HG03135 (cell line): ENCODE results near the gene WDR7.

Experiments
- ATAC-seq: cut with Tn5 transposase; IDR thresholded peaks from one replicate; pipeline ENCODE4 v1.9.1; 2021; ENCODE audit warnings: mild to moderate bottlenecking, moderate library complexity; ENCODE audit not compliant: unreplicated experiment

The WDR7 gene

DNA sequence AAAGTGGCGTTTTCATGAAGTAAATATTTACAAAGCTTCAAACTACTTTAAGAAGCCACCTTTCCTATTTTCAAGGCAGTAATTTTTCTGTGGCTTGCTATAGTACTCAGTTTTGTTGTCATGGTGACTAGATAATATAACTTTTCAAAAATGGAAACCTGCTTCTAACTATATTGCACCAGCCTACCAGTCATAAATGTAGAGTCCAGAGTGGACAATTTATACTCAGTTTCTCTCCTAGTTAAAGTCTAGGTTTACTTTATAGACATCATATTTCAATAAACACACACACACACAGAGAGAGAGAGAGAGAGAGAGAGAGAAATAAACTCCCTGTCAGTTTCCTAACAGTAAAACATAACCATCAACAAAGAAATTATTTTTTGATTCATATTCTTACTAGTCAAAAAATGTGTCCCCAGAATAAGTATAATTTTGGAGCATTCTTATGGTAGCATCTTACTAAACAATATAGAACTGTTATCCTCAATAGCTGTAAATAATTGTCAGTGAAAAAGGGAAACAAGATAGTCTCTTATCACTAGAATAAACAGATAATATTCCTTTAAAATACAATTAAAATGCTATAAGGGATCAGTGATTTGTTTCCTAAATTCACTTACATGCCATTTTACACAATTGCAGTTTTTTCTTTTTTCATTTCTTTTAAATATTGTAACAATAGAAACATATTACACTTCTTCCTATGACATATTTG lies 332.3 kb downstream of the WDR7 start:
- ATAC-seq: no peak

DNA sequence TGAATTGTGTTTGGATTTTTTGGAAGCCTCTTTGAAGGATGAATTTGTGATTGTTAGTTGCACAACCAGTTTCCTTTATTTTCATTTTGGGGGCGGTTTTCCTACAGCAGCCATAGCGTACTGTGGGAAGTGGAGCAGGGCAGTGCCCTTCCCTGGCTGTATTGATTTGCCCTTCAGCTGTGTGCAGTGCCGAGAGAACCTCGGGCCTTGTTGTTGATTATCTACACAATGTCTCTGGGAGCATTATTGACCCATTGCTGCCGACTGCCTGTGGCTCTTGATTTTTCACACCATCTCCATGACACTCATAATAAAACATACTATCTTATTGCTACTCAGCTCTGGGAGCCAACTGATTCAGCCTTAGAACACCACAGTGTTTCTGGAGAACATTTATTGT lies 333.6 kb downstream of the WDR7 start:
- ATAC-seq: no peak

DNA sequence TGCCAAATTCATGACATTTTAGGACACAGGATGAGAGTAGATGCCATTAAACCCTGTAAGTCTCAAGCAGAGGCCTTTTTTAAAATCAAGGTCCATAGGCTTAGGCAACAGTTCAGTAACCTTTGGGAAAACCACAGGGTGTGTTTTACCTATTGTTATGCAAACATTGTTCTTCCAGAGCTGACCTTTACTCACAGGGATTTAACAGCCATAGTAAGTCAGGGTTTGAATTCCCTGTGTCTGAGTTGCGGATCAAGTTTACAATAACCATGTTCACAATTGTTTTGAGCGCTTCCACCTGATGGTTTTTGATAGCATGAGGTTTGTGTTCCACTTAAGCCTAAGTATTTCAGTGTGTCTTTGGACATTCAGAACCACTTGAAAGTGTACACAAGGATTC lies 335.7 kb downstream of the WDR7 start:
- ATAC-seq: no peak

DNA sequence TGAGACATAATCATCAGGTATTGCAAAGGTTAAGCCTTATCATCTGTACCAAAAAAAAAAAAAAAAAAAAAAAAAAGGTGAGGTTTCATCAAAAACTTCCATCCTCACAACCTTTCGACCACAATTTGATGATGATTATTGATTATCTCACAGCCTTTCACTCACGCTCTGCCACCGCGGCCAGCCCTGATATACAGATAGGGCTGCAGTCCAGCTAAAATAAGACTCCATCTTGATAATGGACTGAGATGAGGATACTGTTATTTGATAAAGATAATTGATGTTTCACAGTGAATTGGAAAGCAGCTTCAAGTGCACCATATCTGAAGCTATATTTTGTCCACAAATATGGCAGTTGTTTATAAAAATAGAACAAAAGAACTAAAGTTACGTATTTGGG lies 336.1 kb downstream of the WDR7 start:
- ATAC-seq: no peak

DNA sequence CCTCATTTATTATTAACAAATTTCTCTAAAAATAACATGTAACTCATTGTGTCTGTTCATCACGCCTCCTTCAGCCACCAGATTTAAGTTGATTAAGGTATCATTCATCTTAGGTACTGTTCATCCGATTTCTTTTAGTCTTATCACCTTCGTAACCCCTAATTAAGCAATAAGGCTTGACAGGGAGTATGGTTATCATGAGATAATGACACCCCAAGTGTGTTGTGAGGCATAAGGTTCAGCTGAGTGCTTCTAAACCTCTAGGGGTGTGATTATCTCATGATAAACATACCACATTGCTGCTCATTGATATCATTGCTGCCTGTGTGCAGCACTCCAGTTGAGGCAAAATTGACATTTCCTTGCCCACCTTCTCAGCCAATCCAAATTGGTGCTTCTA lies 336.9 kb downstream of the WDR7 start:
- ATAC-seq: no peak

DNA sequence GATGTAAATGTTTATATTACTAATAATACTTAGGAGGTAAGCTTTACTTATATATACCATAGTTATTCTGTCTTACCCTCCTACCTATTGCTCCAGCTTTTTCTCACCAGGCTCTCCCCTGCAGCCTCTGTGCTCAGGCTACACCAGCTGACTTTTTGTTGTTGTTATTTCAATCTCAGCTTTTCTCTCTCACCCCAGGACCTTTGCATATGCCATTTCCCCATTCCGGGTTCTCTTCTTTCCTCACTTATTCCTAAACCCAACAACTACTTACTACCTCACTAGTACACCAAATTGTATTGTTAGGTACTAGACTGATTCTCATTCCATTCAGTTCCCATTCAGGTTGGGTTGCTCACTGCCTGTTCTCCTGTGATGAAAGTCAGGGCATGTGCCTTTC lies 339.5 kb downstream of the WDR7 start:
- no peak for ATAC-seq

DNA sequence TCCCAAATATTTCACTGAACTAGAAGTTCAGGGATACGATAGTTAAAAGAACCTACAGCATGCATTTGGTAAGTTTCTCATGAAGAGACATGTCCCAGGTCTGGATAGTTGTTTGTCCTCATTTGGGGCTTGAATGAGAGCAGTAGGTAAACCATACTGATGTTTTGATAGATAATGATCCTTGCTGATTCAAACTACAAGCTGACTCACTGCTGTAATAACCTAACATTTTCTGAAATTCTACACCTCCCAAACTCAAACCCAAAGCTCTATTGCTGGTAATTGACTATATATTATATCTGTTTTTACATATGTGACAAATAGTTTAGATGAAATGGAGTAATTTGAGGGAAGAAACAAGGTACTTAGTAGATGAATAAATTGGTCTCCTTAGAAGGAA lies 341.6 kb downstream of the WDR7 start:
- ATAC-seq: no peak

DNA sequence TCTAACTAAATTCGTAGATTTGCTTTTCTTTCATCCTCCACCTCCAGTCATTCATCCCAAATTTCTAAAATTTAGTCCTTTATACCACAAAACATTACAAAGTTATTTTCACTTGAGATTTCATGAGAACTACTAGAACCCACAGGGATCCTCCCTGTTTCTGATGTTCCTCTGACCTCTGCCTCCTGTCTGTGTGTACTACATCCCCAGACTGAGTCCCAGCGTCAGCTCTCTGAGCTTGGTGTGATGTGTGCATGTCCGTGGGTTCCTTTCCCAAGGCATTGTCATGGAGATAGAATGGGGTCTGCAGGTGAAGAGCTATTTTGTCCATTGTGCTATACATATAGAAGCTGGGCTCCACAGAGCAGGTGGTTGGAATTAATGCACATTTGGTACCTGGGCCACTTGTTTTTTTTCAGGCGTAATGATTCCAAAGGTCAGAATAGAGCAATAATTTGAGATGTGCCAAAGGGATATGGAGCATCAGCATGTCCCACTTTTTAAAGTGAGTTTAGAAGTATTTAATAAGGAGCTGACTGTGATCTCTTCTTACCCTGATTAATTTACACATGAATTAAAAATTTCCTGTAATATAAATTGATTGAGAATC lies 344.5 kb downstream of the WDR7 start:
- no peak for ATAC-seq

DNA sequence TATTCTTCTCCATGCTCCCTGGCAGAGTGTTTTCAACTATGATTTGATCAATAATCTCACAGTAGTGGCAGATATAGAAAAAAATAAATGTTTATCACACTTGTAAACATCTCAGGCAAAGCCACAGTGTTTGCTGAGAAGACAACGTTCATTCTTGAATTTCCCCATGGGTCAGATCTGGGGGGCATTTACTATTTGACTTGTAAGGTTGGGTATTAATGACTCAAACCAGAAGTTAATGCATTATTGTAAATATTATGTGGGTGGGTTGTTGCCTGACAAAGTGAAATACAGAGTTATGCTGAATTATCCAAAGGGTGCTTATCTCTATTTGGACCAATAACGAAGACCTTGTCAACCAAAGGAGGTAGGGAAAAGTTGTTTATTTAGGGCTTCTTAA lies 346.0 kb downstream of the WDR7 start:
- ATAC-seq: no peak

DNA sequence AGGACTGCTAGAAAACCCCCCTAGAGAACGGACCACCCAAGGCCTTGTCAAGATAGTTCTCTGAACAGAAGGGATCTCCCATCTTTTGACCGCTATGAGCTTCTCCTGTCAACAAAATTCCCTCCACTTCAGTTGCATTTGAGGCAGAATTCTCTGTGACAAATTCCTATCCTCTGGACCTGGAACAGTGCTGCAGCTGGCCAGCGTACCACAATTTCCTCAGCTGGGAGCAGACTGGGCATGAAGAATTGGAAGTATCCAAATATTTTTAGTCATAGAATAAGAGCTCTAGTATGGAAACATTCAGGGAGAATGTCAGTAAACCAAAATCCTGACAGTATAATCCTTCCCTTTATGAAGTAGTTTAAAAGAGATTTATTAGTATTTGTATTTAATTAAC lies 348.7 kb downstream of the WDR7 start:
- ATAC-seq: no peak

DNA sequence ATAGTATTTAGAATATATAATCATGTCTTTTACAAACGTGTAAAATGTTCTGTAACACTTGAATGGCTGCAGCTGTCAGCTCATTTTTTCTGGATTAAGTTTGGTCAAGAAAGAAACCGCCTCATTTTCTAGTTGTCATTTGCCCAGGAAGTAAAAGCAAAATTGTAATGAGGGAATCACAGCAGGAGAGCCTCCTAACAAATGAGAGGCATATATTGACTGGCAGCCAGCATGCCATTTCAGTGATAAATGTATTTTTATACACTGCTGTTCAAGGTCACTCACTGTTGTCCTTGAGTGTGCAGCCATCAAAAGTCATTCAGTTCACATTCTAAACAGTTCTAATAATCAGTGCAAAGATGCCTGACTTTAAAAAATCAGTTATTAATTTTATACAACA lies 351.5 kb downstream of the WDR7 start:
- ATAC-seq: no peak

DNA sequence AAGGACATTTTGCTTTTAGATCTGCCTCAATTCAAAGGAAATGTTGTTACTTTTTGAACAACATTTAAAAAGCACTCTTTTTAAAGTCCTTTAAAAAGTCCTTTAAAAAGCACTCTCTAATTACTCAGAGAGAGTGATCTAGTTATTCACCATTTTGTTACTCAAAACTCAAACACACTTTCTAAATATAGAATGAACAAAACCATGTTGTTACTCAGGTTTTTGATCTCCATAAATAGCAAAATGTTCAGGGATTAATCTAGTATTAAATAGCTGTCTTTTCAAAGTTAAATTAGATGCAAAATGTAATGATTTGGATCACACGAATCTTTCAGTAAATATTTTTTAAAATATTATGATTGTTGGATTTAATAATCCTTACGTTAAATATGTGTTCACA lies 352.2 kb downstream of the WDR7 start:
- no peak for ATAC-seq

DNA sequence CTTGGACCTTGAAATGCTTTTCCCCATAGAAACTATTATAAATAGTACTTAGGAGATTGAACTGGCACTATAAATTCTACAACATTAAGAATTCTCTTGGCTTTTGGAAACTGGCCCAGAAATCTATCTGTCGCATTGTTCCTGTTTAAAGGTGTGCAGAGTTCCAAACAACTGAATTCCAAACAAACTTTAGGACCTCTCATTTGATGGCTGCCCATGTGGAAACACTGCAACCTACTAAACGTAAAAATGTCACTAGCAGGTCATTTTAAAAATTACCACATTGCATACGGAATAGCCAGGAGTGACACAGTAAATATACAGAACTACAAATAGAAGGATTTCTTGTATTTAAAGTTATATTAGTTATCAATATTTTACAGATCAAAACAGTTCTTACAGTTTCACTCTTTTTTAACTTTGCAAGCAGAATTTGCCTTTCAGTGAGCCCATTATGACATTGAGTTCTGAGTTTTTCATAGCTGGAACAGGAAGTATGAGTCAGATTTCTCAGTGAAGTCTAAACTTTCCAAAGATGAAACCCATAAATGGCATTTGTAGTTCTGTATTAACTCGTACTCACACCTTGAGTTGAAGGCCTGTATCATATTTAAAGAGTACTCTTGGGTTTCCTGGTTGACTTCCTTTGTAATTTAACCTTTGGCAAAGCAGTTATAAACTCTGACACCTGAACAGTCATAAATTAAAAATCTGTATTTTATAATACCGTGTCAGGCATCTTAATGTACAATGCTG lies 353.4 kb downstream of the WDR7 start:
- peak; percentile 96 for ATAC-seq

DNA sequence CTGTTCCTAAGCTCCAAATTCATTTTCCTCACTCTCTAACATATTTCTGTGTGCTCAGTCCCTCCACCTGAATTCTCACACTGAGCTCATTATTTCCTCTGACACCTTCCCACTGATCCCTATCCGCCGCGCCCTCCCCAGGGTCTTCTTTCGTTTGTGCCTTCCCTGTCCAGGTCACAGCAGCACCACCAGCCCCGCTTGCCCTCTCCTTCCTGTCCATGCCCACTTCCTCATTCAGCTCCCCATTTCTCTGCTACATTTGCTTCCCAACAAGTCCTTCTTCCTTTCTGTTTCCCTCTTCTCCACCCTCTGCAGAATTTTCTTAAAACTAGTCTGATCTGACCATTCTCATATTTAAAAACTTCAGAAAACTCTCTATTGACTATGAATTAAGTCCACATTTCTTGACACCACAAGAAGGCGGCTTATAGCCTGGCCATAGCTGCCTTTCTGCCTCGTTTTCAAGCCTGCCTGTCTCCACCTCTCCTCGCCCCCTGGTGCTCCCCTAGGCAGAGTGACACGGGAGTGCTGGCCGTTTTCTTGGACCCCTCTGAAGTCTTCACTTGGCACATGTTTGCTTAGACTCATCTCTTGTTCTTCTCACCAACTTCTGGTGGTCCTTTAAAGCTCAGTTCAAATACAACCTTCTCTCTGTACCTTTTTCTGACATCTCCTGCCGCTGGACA lies 357.0 kb downstream of the WDR7 start:
- ATAC-seq: no peak

DNA sequence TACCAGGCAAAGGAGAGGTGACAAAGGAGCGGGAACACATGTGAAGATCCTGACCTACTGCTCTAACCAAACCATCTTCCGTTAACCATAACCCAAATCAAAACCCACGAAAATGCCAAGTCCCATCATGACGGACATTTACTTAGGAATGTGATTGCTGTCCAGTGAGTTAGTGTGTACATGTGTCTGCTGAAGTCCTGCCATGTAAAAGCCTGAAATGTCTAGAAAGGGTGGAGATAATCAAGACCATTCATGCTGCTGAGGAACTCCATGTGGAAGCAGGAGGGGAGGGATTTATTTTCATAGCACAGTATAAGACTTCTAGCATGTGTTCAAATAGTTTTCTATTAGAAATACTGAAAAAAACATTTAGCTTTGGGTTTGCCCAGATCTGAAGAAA lies 358.7 kb downstream of the WDR7 start:
- no peak for ATAC-seq

DNA sequence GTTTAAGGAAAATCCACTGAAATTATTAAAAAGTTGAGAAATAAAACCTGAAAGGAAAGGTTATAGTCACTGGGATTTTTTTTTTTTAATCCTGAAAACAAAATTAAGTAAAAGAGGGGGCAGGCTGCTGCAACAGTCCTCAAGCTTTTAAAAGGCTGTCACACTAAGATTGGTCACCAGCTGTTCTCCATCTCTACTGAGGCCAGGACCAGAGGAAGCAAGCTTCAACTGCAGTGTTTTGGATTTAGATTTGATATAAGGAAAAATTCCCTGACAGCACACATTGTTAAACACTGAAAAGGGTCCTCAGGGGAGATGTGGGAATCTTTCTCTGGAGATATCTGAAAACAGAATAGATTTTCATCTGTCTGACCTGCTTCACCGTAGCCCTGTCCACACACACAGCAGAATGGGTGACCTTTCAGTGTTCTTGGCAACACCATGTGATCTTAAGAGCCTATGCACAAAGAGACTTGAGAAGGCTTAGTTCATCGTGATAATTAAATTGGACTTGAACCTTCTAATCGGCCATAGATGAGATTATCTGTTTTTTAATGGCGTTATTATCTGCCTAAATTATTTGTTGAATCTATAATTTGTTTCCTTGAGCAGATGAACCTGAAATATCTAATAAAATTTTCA lies 363.7 kb downstream of the WDR7 start:
- ATAC-seq: no peak

DNA sequence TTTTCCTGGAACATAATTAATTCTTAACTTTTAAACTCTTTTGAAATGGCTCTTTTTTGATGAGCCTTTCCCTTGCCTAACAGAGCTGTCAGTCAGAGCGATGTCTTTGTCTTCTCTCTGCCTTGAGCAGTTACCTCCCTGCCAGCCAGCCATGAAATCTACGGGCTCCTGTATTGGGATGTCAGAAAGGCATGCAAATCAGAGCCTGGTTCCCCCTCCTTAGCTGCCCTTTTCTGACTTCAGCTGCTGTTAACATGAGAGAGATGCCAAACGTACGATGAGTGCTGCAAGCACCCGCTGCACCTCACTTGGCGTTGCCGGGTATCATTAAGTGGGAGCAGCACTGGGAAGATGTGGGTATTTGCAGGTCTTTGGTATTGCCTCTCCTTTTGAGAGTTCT lies 364.3 kb downstream of the WDR7 start:
- no peak for ATAC-seq

DNA sequence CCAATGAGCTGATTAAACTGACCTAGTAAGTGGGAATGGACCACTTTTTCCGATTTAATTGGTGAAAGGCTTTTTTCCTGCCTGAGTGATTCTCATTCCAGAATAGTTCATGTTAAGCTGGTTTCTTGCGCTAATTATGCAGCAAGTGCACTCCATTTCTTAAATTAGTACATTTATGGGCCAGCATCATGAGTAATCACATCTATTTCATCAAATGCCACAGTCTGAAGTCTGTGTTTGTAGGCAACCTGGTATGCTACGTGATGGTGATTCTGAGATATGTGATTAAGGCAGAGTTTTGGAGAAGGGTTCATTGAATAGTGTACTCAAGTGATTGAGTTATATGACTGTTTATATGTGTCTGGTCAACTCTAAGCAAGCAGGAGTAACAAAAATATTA lies 367.7 kb downstream of the WDR7 start:
- no peak for ATAC-seq

DNA sequence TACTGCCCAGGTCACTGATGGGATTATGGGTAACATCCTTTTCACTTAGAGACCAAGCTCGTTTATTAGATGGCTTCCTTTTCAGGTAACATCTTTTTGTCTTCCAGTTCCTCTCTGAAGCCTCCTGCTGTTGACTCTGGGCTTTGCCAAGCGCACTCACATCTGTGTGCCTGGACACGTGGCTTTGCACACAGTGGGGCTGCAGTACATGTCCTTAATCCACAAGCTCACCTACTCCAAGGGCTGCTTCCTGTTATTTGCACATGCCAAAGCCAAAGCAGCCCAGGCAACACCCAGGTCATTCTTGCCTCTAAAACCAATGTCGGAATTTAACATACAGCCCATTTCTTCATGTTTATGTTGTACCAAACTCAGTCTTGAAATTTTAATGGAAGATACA lies 371.6 kb downstream of the WDR7 start:
- ATAC-seq: no peak

DNA sequence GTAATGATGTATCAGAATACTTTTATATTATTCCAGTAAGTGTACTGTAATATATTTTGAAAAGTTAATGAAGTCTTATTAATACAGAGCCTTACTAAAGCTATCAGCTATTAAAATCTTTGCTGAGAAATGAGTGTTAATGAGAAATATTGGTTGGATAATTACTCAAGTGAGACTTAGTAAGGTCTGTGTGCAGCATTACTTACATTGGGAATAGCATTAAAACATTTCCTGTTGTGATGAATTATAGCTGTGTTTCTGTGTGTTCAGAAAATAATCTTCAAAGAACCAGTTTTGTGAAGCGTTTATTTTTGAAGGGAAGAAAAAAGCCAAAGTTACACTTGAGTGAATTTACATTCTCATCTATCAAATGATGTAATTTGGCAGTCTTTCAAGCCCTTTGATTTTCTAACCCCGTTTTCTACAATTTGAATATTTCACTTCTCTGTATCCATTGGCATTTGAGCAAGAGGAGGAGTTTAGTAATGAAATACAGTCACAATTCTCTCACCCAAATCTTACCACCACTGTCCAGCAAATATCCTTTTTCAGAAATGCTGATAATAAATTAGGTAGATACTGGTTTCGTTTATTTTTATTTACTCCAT lies 372.2 kb downstream of the WDR7 start:
- peak; percentile 55 for ATAC-seq

DNA sequence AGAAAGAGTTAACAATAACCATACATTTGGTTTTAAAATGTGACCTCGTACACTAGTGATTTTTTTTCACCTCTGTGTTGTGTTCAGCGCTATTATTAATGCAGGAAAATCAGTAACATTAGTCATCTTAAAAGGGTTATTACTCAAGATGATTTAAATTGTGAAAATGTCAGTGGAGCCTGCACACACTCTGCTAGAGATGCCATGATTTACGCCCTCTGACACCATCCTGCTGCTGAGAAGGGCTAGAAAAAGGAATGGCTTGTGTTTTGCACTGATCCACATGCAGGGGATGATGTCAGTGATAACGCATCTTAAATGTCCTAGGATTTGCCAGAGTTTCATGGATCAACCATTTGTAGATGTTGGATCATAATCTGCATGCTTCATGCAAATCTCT lies 374.4 kb downstream of the WDR7 start:
- ATAC-seq: no peak
